GM11168 (cell line): ENCODE results near the gene TMEM120A.

ENCODE experiments used
- in situ Hi-C: fragments of 300-500 bp; cut with MboI; formaldehyde crosslinking; loops from one replicate; pipeline ENCODE4 v1.12.0; 2022; ENCODE audit warnings: low sequenced_read_pairs; ENCODE audit not compliant: unreplicated experiment

The TMEM120A gene

GRCh38 chr7:75982306-75983064 lies 11.9 kb downstream of the TMEM120A start:
- in situ Hi-C loops, result no loop called here

- in situ Hi-C loops, result no loop called here
These were observed 12.7 kb downstream of the TMEM120A start for GRCh38 chr7:75981453-75982305.

GRCh38 chr7:75981203-75981452 lies 13.3 kb downstream of the TMEM120A start:
- in situ Hi-C loops, result no loop called here

- in situ Hi-C loops, result no loop called here
These were observed 13.8 kb downstream of the TMEM120A start for GRCh38 chr7:75980430-75981202.

- in situ Hi-C loops, result no loop called here
These were observed 14.5 kb downstream of the TMEM120A start for GRCh38 chr7:75979759-75980429.

- in situ Hi-C loops, result no loop called here
These were observed 16.7 kb downstream of the TMEM120A start for GRCh38 chr7:75977743-75978142.

GRCh38 chr7:75971961-75972763 lies 22.2 kb downstream of the TMEM120A start:
- in situ Hi-C loops, result no loop called here

GRCh38 chr7:75971309-75971960 lies 23.0 kb downstream of the TMEM120A start:
- in situ Hi-C loops, result no loop called here

- in situ Hi-C loops, result no loop called here
These were observed 24.5 kb downstream of the TMEM120A start for GRCh38 chr7:75969704-75970498.

GRCh38 chr7:75969182-75969581 lies 25.2 kb downstream of the TMEM120A start:
- in situ Hi-C loops, result no loop called here

GRCh38 chr7:75968561-75969001 lies 25.8 kb downstream of the TMEM120A start:
- in situ Hi-C loops, result no loop called here

GRCh38 chr7:75968012-75968411 lies 26.4 kb downstream of the TMEM120A start:
- in situ Hi-C loops, result no loop called here

GRCh38 chr7:75967487-75967997 lies 26.9 kb downstream of the TMEM120A start:
- in situ Hi-C loops, result no loop called here

- in situ Hi-C loops, result no loop called here
These were observed 27.3 kb downstream of the TMEM120A start for GRCh38 chr7:75967055-75967454.

GRCh38 chr7:75966190-75966961 lies 28.0 kb downstream of the TMEM120A start:
- in situ Hi-C loops, result no loop called here

GRCh38 chr7:75965617-75966016 lies 28.8 kb downstream of the TMEM120A start:
- in situ Hi-C loops, result no loop called here

GRCh38 chr7:75963381-75963995 lies 30.9 kb downstream of the TMEM120A start:
- in situ Hi-C loops, result no loop called here
